Hepatic stellate cell (primary cell): ENCODE measurements around the gene ANAPC2.

Source experiments
- DNase-seq: peaks from one replicate; pipeline ENCODE4 v3.0.0; 2011; ENCODE audit warnings: low spot score

Gene ANAPC2, protein sequence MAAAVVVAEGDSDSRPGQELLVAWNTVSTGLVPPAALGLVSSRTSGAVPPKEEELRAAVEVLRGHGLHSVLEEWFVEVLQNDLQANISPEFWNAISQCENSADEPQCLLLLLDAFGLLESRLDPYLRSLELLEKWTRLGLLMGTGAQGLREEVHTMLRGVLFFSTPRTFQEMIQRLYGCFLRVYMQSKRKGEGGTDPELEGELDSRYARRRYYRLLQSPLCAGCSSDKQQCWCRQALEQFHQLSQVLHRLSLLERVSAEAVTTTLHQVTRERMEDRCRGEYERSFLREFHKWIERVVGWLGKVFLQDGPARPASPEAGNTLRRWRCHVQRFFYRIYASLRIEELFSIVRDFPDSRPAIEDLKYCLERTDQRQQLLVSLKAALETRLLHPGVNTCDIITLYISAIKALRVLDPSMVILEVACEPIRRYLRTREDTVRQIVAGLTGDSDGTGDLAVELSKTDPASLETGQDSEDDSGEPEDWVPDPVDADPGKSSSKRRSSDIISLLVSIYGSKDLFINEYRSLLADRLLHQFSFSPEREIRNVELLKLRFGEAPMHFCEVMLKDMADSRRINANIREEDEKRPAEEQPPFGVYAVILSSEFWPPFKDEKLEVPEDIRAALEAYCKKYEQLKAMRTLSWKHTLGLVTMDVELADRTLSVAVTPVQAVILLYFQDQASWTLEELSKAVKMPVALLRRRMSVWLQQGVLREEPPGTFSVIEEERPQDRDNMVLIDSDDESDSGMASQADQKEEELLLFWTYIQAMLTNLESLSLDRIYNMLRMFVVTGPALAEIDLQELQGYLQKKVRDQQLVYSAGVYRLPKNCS

DNA sequence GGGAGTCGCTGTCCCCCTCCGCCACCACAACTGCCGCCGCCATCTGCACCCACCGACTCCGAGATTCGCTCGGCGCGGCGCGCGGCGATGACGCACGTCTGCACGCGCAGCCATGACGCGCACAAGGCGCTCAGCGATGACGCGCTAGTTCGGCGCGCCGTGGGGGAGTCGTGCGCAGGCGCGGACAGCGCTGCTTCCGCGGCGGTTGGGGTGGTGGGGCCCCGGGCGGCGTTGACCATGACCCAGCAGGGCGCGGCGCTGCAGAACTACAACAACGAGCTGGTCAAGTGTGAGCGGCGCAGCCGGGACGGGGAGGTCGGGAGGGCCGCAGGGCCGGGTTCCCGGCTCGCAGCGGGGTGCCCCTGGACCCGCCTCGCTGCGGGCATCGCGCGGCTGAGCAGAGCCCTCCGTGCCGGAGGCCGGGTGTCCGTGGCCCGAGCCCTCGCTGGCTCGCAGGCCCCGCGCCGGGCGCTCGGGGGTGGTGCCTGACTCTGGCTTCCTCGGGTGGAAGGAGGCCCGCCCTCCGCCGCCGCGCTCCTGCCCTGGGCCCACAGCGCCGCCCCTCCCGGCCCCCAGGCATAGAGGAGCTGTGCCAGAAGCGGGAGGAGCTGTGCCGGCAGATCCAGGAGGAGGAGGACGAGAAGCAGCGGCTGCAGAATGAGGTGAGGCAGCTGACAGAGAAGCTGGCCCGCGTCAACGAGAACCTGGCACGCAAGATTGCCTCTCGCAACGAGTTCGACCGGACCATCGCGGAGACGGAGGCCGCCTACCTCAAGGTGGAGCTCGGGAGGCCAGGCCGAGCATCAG is at the start of gene ANAPC2, which contains the start of gene SSNA1:
ANAPC2 (minus strand) TSS at position 71 of the 807 bp plus-strand sequence; CDS start at position 43, 28 bp downstream.
SSNA1 (plus strand) TSS at position 187 of the 807 bp plus-strand sequence; CDS start at position 238, 51 bp downstream.
- peak; percentile 96 for DNase-seq

DNA sequence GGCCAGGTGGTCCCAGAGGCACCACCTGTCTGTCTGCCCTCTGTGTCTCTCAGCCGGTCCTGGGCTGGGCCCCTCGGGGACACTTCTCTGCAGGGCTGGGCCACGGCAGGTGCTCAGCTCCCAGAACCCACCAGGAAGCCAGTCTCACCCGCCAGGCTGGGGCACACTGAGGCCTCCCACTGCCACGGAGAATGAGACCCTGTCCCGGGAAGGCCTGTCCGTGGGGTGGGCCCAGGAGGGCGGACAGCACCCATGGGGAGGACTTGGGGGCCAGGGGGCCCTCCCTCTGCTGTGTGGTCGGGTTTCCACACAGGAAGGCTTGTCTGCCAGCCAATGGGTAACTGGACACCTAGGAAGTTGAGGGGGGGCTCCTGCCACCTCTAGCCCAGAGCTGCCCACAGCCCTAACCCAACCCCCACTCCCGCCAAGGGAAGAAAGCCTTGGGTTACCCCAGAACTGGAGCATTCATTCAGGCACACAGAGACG is 48.6 kb upstream of the ANAPC2 start:
- no peak for DNase-seq

DNA sequence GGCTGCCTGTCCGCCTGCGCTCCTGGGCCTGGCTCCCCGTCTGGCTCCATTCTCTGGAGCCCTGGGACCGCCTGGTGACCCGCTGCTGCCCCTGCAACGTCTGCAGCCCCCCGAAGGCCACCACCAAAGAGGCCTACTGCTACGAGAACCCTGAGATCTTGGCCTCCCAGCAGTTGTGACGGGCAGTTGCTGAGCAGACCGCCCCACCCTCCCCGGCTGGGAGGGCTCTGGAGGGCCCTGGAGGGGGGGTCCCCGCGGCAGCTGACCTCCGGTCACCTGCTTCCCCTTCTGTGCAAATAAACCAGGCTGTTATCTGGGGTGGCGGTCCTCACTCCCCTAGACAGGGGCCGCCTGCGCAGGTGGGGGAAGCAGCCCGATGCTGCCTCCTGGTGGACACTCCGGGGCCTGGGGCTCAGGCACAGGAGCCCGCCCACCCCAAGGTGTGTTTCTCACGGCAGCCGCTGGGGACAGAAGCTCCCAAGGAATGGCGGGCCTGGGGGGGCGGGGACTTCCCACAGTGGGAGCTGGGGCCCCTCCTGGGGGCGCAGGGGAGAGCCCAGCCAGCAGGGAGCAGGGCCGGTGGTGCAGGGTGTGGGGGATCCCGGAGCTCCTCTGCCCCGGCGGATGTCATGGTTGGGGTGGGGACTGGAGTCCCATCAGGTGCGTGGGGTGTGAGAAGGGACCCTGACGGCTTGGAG is 48.0 kb upstream of the ANAPC2 start:
- DNase-seq = peak; percentile 98

DNA sequence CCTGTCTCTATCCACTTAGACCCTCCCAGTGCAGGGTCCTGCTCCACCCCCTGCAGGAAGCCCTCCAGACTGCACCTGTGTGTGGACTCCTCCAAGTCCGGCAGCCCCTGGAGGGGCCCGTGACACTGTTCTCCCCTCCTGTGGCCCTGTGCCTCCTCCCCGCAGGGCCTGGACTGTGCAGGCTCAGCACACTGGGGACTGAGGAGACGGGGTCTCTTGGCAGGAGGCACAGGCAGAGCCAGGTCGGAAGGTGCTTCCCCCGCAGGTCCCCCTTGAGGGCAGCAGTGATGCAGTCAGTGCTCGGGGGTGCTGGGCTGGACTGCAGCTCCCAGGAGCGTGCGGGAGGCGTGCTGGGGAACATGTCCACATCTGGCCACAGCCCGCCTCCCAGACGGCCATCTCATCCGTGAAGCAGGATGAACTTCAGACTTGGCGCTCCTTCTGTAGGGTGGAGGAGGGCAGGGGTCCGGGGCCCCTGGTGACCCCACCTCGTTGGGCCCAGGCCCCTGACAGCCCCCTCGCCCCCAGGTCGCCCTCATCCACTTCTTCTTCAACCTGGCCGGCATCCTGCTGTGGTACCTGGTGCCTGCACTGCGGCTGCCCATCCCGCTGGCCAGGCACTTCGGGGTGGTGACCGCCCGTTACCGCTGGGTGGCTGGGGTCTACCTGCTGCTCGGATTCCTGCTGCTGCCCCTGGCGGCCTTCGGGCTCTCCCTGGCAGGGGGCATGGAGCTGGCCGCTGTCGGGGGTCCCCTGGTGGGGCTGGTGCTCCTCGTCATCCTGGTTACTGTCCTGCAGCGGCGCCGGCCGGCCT is 47.3 kb upstream of the ANAPC2 start:
- DNase-seq = no peak

DNA sequence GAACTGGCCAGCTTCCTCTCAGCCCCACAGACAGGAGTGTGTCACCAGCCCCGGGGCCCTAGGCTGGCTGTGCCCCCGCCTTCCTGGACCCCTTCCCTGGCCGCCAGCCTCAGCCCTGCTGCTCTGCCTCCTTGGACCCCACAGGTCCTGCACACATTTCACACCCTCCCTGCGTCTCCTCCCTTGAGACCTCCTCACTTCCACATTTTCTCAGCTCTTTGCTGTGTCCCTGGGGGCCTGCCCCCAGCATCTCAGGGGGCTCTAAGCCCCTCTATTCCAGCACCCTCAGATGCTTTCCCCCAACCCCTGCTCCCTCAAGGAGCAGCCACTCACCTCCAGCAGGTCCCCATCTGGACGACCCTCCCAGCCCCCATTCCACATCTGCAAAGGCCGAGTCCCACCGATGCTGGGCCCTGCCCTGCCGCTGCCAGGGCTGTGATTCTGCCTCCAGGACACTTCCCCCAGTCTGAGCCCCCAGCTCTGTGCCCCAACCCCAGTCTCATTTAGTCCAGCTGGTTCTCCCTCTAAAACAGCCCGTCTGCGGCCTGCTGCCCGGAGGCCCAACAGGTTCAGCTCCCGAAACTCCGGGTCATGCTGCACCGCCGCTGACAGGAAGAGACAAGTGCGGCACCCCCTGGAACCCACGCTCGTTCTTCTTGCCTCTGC is 46.5 kb upstream of the ANAPC2 start:
- DNase-seq = no peak

DNA sequence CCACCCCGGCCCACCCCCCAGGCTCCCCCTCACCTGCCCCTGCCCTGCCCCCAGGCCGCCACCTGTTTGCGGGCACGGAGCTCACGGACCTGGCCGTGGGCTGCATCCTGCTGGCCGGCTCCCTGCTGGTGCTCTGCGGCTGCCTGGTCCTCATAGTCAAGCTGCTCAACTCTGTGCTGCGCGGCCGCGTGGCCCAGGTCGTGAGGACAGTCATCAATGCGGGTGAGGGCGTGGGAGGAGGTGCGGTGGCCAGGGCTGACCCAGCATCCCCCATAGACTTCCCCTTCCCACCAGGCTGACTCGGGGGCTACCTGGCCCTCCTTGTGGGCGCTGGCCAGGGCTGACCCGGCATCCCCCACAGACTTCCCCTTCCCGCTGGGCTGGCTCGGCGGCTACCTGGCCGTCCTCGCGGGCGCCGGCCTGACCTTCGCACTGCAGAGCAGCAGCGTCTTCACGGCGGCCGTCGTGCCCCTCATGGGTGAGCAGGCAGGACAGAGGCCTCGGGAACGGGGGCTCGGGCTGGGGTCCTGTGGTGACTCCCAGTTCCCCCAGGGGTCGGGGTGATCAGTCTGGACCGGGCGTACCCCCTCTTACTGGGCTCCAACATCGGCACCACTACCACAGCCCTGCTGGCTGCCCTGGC is 45.8 kb upstream of the ANAPC2 start:
- DNase-seq = no peak

DNA sequence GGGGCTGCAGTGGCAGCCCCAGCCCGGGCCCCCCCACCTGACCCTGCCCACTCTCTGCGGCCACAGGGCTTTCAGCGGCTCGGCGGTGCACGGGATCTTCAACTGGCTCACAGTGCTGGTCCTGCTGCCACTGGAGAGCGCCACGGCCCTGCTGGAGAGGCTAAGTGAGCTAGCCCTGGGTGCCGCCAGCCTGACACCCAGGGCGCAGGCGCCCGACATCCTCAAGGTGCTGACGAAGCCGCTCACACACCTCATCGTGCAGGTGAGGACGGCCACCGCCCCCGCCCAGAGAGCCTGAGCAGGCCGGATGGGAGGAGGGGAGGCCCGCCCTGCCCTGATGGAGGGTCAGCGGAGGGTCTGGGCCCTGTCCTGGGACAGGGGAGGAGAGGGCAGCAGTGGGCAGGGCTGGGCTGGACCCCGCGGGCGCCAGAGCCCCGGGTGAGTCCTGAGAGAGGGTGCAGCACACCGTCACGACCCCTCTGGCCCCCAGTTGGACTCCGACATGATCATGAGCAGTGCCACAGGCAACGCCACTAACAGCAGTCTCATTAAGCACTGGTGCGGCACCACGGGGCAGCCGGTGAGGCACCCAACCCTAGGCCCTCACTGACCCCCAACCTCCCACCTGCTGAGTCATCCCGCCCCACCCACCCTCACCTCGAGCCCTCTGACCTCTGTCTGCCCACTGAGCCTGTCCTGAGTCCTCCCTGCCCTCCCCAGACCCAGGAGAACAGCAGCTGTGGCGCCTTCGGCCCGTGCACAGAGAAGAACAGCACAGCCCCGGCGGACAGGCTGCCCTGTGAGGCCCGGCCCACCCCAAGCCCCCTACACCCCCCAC is 45.0 kb upstream of the ANAPC2 start:
- DNase-seq = no peak

DNA sequence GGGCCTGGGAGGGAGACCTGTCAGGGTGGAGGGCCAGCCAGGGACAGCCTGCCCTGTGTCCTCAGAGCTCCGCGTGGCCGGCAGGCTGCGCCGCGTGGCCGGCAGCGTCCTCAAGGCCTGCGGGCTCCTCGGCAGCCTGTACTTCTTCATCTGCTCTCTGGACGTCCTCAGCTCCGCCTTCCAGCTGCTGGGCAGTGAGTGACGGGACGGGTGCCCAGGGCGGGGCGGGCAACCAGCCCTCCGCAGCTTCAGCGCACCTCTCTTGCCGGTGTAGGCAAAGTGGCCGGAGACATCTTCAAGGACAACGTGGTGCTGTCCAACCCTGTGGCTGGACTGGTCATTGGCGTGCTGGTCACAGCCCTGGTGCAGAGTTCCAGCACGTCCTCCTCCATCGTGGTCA is 44.1 kb upstream of the ANAPC2 start:
- no peak for DNase-seq

DNA sequence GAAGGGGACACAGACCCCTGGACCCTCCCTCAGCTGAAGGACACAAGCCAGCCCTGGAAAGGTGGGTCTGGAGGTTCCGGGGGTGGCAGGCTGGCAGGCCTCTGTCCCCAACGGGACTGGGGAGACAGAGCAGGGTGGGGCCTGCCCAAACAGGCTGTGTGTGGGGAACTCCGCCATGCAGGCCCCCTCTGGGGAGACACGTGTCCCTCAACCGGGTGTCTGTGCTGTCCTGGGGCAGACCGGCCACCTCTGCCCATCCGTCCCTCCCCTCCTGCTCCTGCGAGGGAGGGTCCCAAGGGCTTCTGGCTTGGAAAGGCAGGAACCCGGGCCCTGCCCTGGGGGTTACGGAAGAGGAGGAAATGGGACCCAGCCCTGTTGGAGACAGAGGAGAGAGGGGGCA is 43.7 kb upstream of the ANAPC2 start:
- no peak for DNase-seq

DNA sequence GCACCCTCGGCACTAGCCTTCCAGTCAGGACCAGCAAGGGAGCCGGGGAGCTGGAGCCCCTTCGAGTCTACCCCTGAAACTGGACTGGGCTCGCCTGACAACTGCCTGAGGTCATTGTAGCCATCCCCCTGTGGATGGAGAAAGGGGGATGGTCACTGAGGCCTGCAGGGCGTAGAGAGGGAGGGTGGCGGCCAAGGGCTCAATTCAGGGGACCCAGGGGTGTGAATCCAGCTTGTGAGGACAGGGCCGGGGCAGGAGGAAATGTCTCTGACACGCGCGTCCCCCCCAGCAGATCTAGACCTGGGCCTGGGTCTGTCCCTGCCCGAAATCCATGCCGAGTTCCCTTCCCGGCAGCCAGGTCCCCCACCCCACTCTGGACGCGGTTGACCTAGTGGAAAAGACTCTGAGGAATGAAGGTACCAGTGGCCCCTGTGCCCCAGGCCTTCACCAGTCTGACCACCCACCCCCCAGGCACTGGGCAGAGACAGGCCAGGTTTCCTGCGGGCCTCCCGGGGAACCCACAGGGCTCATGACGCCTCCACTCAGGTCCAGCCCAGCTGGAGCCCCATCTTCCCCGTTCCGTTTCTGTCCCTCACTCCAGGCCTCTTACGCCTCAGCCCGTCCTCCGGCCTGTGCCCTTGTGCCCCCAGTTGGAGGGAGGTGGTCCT is 43.1 kb upstream of the ANAPC2 start:
- no peak for DNase-seq

DNA sequence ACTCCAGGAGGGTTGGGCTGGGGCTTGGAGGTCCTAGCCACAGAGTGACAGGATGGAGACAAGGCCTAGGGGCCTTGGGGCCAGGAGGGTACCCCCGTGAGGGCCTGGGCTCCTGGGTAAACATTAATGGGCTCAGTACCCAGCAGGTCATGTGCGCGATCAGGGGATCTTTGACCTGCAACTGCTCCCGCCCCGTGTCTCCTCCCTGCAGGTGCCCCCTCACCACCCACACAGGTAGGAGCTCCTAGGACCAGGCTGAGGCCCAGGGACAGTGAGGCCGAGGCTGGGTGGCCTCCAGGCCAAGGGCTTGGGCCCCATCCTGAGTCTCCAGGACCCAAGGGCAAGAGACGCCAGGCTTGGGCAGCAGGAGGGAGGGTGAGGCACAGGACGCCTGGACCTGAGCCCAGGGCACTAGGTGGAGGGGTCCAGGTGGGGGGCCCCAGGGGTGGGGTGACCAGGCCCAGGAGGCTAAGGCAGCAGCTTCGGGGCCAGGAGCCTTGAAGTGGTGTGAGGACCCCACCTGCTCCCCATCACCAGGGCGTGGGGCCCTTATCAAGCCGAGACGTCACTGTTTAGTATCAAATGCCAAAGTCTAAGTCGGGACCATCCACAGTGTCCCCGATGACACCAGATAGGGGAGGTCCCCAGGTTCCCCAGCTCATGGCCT is 42.5 kb upstream of the ANAPC2 start, which contains the start of gene SLC34A3:
SLC34A3 (plus strand) TSS at position 197 of the 667 bp plus-strand sequence. CDS start 802 bp downstream, outside the sequence.
- DNase-seq = no peak

DNA sequence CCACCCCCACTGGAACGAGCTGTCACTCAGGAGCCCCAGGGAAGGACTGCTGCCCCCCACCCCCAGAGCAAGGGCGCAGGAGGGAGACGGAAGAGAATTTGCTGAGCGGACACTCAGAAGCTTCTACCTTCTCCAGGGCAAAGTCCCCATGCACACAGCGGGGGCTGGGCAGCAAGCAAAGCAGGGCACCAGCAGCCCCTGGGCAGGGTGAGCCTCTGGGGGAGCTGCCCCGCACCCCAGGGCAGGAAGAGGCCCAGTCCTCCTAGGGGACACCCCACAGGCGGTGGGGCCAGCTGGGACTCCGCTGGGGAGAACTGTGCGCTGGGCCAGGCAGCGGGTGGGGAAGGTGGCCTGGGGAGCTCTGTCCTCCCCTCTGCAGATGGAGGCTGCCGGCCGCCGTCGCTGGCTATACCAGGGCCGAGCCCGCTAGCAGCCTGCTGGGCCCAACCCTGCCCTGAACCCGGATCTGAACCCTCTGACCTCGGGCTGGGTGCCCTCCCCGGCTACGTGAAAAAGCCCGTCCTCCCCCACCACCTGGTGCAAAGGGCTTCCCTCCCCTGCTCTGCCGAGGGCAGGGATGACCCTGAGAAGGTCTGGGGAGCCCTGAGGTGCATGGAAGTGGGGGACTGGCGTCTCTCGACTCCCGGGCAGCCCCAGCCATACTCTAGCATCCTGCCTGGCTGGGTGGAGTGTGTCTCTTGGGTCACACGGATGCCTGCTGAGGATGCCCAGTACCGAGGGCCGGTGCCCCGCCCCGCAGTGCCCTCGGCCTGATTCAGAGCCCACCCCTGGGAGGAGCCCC is 41.7 kb upstream of the ANAPC2 start:
- DNase-seq = no peak

DNA sequence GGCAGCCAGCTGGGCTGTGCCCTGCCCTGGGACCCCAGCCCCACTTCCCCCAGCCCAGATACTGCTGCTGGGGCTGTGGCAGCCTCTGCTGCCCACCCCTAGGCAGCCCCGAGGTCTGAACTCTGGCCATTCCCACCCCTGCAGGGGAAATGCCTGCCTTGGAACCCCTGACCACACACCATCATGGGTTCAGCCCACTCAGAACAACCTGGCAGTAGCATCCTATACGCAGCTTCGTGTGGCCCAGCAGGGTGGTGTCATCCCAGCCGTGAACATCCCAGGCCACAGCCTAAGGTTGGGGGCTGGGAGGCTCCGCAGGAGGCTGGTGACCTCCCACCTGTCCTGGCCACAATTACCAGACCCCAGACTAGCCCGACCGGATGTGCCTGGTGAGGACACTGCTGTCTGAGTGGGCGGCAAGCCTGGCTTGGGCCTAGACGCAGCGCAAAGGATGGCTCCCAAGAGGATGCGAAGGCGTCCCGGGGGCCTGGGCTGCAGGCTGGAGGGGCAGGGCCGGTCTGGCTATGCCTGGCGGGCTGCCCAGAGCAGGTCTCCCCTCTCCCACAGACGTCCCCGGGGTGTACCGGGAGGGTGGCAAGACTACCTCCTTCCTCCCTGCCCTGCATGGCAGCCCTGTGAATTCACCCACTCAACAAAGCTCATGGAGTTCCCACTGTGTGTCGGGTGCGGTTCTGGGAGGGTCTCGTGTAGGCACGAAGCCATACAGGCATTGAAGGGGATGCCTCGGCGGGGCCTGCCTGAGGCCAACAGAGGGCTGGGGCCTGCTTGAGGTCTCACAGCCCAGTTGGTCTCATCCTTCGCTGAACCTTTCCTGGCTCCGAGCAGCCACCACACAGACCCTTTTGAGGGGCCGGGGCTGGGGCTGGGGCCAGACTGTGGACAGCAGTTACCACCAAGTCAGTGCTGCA is 40.9 kb upstream of the ANAPC2 start:
- no peak for DNase-seq

DNA sequence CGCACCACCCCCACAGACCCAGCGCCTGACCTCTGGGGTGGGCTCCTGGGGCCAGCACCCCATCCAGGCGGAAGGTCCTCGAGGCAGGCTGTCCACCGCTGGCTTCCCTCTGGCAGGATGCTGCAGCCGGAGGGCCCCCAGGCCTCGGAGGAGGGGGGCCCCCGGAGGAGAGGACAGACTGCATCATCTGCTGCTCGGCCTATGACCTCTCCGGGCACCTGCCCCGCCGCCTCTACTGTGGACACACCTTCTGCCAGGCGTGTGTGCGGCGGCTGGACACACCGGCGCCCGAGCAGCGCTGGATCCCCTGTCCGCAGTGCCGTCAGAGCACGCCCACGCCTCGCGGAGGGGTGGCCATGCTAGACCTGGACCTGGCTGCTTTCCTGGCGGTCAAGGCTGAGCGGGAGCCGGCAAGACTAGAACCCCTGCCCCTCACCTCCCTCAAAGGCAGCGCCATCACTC is 40.2 kb upstream of the ANAPC2 start:
- DNase-seq = no peak

DNA sequence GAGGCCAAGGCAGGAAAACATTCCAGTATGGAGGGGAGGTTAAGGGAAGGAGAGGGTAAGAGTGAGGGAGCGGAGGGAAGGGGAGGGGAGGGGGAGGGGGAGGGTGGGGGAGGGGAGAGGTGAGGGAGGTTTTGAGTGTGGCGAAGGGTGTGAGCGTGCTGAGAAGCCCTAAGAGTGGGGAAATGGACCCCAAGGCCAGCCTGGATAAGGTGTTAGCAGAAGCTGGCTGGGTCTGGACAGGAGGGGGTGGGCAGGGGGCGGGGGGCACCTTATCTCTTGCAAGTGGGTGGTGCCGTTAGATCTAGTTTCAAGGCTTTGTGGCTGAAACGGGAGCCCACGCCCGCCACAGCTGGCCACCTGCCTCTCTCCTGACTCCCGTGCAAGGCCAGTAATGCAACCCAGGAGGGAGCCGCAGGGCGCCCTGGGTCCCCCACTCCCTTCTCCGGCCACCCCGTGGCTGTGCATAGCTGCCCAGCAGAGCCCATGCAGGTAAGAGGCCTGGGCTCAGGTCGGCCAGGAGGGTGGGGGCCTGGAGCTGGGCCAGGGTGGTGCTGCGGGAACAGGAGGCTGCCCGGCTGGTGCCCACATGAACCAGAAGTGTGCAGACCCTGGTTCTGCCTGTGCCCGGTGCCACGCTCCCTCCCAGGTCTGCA is 39.6 kb upstream of the ANAPC2 start:
- DNase-seq = no peak
